GM18519 (cell line): ENCODE measurements around the gene MYCN.
"Not testable (repeated sequence)": the region's sequence is repeated elsewhere in the genome, so short reads cannot be mapped to it uniquely, and the experiment has no call there.

ENCODE experiments used
- ATAC-seq: cut with Tn5 transposase; IDR thresholded peaks from one replicate; pipeline ENCODE4 v1.9.1; 2021; ENCODE audit warnings: mild to moderate bottlenecking, moderate library complexity; ENCODE audit not compliant: unreplicated experiment, low FRiP score

The MYCN gene

GRCh38 chr2:15939854-15940660 lies at the start of gene MYCN:
Gene MYCN (plus strand): TSS chr2:15940550. CDS start chr2:15942065, 1,515 bp downstream.
- no peak for ATAC-seq

DNA sequence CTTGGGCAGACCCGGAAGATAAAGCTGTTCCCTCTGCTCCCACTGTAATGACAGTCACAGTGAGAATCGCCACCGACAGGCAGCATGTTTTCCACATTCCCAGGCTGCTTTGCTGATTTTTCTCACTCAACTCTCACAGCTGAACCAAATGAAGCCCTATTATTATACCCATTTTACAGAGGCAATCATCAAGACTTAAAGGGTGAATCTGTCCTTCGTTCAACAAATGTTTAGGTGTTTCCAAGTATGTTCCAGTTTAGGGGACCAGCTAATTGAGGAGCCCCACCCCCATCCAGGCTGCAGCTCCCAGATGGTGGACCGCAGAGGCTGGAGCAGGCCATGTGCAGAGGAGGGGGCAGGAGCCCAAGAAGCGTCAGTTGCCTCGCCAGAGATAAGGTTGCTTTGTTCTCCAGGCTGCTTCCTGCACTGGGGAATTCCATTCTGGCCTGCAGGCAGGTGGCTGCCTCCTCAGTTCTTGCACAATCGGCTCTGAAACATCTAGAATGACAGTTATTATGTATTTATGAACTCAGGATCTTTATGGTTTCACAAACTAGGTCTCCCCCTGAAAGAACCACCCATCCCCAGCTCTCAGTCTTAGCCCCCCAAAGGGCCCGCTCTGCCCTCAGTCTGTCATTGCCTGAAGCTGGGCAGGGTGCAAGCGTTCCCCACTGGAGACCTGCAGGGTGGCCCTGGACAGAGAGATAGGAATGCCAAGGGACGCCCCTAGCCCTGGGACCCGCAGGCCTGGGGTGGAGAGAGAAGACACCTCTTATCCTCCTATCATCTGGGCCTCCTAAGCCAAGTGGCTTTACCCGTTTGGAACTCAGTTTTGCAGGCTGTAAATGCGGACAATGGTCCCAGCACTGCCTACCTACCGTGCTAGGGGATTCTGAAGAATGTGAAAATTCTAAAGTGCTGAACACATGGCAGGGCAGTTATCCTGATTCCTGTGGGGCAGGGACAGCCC lies 49.1 kb upstream of the MYCN start:
- ATAC-seq, result no peak

DNA sequence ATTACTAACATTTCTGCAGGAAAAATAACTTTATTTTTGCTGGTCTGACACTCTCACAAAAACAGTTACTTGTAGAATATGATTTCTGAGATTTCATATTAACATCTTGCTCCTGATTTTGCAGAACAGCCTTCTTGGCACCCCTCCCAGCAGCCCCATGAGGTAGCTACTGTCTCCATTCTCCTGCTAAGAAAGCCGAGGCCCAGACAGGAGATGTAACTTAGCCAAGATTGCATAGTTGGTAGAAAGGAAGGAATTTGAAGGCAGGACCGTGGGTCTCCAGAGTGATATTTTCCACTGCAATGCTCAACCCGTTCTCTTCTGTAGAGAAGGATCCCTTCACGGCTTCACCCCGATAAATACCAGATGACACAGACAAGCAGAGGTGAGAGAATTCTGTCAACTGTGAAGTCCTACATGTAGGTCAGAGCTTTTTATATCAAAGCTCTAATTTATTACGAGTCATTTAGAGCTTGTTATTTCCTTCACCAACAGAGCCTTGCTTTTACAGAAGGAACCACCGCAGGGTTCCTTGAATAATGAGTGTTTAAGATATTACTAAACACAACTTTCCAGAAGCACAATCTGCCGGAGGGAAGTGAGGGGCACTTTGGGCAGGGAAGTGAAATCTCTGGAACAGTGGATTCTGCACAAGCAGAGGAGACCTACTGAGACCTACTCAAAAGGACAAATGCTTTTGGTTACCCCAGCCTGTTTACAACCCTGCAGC lies 48.0 kb upstream of the MYCN start:
- ATAC-seq, result no peak

DNA sequence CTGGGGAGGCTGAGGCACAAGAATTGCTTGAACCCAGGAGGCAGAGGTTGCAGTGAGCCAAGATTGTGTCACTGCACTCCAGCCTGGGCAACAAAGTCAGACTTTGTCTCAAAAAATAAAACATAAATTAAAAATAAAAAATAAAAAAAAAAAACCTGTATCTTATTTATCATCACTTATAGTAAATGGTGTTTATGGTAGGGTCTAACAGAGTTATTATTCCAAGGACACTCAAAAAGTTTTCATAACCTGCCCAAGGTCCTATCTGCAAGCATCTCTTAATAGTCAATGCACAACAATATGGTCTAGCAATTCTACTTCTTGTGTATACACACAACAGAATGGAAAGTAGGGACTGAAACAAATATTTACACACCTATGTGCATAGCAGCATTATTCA lies 47.3 kb upstream of the MYCN start:
- ATAC-seq, result no peak

DNA sequence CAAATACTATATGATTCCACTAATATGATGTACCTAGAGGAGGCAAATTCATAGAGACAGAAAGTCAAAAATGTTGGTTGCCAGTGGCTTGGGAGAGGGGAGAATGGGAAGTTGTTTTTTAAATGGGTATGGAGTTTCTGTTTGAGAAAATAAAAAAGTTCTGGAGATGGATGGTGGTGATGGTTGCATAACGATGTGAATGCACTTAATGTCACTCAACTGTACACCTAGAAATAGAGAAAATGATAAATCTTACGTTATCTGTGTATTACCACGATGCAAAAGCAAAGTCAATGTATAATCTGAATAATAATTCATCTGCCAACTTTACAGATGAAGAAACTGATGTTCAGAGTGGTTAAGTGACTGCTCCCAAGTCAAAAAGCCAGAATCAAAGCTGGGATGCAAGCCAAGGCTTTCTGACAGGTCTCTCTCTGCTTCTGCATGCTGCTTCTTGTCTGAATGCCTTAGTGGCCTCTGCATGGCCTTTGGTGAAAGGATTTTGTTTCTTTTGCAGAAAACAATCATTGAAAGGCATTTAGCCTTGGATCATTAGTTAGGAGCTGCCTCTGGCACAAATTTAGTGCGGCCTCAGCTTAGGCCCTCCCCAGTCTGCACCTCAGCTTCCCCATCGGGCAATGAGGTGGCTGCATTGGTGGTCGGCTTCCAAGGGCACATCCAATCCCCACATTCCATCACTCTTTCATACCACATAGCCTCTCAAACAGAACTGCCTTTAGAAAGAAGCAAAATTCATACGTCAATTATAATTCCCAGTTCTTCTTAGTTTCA lies 46.5 kb upstream of the MYCN start:
- no peak for ATAC-seq

DNA sequence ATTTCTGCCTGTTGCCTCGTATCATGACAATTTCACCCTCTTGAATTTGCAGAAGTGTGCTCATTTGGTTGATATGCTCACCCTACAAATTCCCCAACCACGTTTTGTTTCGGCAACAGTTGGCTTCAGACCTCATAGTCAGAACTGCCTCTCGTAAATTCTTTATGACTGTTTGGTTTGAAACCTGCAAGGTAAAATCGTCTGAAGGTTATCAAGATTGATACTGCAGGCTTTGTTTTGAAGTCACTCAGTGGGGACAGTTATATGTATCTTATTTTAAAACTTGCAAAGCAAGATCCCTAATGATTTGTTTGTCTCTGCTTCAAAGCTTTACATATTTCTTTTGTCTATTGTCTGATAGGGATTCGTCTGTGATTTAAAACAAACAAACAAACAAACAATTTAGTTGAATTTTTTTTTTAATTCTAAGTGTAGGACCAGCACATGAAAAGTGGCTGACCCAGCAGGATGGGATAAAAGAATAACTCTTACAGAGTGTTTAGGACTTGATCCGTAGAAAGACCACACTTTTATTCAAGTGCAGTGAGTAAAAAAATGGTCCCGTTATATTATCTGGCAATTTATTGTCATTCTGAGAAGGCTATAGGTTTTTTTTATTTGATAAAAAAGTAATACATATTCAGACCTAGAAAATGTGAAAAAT lies 45.7 kb upstream of the MYCN start:
- no peak for ATAC-seq

DNA sequence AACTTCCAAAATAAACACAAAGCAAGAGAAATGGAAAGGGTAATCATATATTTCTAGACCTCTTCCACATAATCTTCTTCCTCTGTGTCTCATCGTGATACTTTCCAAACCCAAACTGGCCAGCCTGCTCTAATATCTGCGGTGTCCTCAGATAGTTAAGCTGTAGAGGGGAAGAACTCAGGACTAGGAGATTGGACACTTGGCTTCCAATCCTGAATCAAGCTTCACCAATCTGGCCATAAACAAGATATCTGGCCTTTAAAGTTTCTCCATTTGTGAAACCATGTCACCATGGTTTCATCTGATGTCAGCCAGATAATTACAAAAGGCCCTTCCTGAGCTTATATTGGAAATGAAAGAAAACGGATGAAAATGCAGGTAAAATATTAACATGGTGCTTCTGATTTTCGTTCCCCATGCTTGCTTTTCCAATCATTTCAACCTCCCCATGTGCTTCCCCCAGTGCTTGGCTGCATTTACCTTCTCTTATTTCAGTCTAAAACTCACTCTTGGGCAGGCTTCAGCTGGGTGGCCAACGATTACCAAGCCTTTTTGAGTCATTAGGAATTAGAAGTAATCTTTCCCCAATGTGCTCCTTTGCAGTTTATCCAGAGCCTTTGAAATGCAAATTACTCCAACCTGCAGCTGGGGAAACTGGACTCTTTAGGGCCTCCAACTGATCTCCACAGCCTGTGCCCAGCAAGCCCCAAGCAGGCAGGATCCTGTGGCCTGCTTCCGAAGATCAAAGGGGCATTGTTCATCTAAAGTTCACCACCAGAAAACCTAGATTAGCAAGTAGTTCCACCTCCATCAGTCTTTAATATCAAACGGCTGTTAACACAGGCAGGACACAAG lies 44.5 kb upstream of the MYCN start:
- ATAC-seq, result no peak

GRCh38 chr2:15896859-15897258 lies 43.5 kb upstream of the MYCN start:
- ATAC-seq, result no peak

DNA sequence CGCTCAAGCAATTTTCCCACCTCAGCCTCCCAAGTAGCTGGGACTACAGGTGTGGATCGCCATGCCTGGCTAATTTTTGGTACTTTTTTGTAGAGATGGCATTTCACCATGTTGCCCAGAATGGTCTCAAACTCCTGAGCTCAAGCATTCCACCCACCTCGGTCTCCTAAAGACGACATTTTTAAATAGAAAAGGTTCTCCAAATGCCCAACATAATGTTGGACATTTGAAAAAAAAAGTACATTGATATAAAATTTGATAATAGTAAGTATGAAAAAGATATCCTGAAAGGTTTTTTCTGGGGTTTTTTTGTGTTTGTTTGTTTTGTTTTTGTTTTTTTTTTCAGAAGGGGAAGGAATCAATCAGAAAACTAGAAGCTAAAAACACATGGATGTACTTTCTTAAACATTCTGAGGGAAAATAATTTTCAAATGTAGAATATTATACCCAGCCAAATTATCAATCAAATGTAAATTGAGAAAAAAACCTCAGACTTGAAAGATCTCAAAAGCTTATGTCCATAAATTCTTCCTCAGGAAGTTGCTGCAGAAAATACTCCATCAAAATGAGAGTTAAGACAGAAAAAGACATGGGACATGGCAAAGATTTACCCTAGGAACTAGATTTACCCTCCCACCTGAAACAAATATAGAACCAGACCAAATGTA lies 42.8 kb upstream of the MYCN start:
- no peak for ATAC-seq

DNA sequence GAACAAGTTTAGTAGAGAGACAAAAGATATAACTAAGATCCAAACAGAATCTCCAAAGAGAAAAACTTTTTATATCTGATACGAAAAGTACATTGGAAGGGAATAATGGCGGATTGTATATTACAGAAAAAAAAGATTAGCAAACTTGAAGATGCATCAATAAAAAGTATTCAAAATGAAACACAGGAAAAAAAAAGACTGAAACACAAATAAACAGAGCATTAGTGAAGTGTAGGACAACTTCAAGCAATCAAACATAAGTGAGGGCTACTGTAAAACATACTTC lies 41.1 kb upstream of the MYCN start:
- no peak for ATAC-seq

DNA sequence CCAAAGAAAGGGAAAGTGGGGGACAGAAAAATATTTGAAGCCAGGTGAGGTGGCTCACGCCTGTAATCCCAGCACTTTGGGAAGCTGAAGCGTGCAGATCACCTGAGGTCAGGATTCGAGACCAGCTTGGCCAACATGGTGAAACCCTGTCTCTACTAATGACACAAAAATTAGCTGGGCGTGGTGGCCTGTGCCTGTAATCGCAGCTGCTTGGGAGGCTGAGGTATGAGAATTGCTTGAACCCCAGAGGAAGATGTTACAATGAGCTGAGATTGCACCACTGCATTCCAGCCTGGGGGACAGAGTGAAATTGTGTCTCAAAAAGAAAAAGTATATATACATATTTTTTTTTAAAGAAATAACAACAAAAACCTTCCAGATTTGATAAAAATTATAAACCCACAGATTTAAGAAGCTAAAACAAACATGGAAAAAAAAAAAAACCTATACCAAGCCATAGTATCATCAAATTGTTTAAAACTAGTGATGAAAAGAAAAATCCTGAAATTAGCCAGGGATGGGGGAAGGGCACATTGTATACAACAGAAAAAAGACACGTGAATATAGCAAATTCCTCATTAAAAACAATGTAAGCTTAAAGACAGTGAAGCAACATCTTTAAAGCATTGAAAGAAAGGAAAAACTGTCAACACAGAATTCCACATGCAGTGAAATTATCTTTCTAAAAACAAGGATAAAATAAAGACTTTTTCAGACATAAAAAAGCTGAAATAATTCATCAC lies 40.4 kb upstream of the MYCN start:
- ATAC-seq, result no peak

DNA sequence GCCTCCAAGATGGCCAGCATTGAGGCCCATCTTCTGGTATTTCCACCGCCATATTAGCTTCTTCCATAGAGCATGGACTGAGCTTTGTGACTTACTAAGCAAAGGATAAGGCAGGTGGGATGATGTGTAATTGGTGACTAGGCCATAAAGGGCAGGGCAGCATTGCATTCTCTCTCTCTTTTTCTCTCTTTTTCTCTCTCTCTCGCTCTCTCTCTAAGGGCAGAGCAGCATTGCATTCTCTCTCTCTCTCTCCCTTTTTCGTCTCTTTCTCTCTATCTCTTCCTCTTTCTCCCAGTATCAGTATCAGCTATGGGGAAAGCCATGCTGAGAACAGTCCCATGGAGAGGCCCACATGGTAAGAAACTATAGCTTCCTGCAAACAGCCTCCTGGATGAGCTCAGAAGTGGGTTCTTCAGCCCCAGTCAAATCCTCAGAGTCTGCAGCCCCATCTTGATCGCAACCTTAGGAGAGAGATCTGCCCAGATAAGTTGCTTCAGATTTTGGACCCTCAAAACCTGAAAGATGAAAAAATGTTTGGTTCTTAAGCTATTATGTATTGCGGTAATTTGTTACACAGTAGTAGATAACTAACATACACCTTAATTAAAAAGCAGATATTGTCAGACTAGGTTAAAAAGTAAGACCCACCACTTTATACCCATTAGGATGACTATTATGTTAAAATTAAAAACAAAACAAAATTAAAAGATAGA lies 39.1 kb upstream of the MYCN start:
- no peak for ATAC-seq

DNA sequence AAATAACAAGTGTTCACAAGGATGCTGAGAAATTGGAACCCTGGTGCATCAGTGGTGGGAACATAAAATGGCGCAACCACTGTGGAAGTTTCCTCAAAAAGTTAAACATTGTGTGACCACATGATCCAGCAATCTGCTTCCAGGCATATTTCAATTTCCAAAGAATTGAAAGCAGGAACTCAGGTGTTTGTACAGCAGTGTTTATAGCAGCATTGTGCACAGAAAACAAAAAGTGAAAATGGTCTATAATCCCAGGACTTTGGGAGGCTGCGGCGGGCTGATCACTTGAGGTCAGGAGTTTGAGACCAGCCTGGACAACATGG lies 38.6 kb upstream of the MYCN start:
- ATAC-seq, result no peak

DNA sequence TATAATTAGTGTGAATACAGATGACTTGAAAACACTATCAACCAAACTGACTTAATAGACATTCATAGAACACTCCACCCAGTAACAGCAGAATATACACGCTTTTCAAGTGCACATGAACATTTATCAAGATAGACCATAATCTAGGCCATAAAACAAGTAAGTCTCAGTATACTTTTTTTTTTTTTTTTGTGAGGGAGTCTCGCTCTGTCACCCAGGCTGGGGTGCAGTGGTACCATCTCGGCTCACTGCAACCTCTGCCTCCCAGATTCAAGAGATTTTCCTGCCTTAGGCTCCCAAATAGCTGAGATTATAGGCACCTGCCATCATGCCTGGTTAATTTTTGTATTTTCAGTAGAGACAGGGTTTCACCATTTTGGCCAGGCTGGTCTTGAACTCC lies 36.4 kb upstream of the MYCN start:
- ATAC-seq, result not testable (repeated sequence)

GRCh38 chr2:15905267-15905645 lies 35.1 kb upstream of the MYCN start:
- ATAC-seq, result no peak

- ATAC-seq, result no peak
Observed at GRCh38 chr2:15905986-15906491, 34.3 kb upstream of the MYCN start.

DNA sequence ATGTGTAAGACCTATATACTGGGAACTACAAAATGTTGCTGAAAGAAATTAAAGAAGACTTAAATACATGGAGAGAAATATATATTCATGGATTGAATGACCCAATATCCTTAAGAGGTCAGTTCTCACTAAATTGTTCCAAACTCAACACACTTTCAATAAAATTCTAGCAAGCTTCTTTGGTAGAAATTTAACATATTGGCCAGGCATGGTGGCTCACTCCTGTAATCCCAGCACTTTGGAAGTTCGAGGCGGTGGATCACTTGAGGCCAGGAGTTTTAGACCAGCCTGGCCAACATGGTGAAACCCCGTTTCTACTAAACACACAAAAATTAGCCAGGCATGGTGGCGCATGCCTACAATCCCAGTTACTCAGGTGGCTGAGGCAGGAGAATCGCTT lies 33.6 kb upstream of the MYCN start:
- no peak for ATAC-seq
